ENCODE data around the gene PAK2.
"Not testable (repeated sequence)": the region's sequence is repeated elsewhere in the genome, so short reads cannot be mapped to it uniquely, and the experiment has no call there.

Gene PAK2

GRCh38 chr3:196849180-196849741 is 109.6 kb downstream of the PAK2 start:
- no peak for TF ChIP-seq CTCF (IDR thresholded peaks at IDR 0.05; ENCODE audit: low read depth, low read length)
- Histone ChIP-seq H3K4me3 (ENCODE audit: low read depth, low read length) (no peak overlapping the region), H3K27me3 (ENCODE audit: insufficient read depth, low read depth, severe bottlenecking) (no peaks in the 10 kb centered on the region), H3K36me3 (no peaks in the 10 kb centered on the region), H3K9me3 (ENCODE audit: severe bottlenecking) (no peaks in the 10 kb centered on the region), H3K27ac (no peak overlapping the region)
- no peak for DNase-seq

GRCh38 chr3:196863000-196863399 is 123.3 kb downstream of the PAK2 start:
- not testable (repeated sequence) for H3K4me3 ChIP-seq (ENCODE audit: low read depth, low read length); H3K9me3 ChIP-seq (ENCODE audit: severe bottlenecking); H3K27me3 ChIP-seq (ENCODE audit: insufficient read depth, low read depth, severe bottlenecking); DNase-seq; H3K36me3 ChIP-seq; H3K27ac ChIP-seq

GRCh38 chr3:196867155-196867506 is 127.5 kb downstream of the PAK2 start:
- Histone ChIP-seq H3K9me3 (ENCODE audit: severe bottlenecking) (no peaks in the 10 kb centered on the region), H3K27ac (peak overlapping the region; percentile 78), H3K27me3 (ENCODE audit: insufficient read depth, low read depth, severe bottlenecking) (no peaks in the 10 kb centered on the region), H3K36me3 (no peaks in the 10 kb centered on the region), H3K4me3 (ENCODE audit: low read depth, low read length) (peak overlapping the region; percentile 53)
- no peak for DNase-seq
- TF ChIP-seq CTCF (IDR thresholded peaks at IDR 0.05; ENCODE audit: low read depth, low read length): no peak

GRCh38 chr3:196867507-196868296 is 128.0 kb downstream of the PAK2 start, which contains the start of gene SENP5:
Gene SENP5 (plus strand): TSS chr3:196867920. CDS start chr3:196885182, 17,262 bp downstream.
- H3K27ac ChIP-seq: peak within 1 kb of the TSS; percentile 78
- no peaks in the 10 kb centered on the region for H3K9me3 ChIP-seq (ENCODE audit: severe bottlenecking)
- peak; percentile 74 for DNase-seq
- peak within 1 kb of the TSS; percentile 75 for H3K4me3 ChIP-seq (ENCODE audit: low read depth, low read length)
- H3K27me3 ChIP-seq (ENCODE audit: insufficient read depth, low read depth, severe bottlenecking): no peaks in the 10 kb centered on the region
- no peak for TF ChIP-seq CTCF (IDR thresholded peaks at IDR 0.05; ENCODE audit: low read depth, low read length)
- H3K36me3 ChIP-seq: no peaks in the 10 kb centered on the region

GRCh38 chr3:196868297-196868661 is 128.6 kb downstream of the PAK2 start:
- DNase-seq: peak; percentile 9
- no peaks in the 10 kb centered on the region for H3K36me3 ChIP-seq

More at GRCh38 chr3:196868297-196868661, 128.6 kb downstream of the PAK2 start:
- H3K27ac ChIP-seq: peak overlapping the region; percentile 78
- no peaks in the 10 kb centered on the region for H3K27me3 ChIP-seq (ENCODE audit: insufficient read depth, low read depth, severe bottlenecking)
- TF ChIP-seq CTCF (IDR thresholded peaks at IDR 0.05; ENCODE audit: low read depth, low read length): no peak
- H3K4me3 ChIP-seq (ENCODE audit: low read depth, low read length): peak overlapping the region; percentile 75
- H3K9me3 ChIP-seq (ENCODE audit: severe bottlenecking): no peaks in the 10 kb centered on the region
